Measurements from ENCODE around the gene ANKH.

DNA sequence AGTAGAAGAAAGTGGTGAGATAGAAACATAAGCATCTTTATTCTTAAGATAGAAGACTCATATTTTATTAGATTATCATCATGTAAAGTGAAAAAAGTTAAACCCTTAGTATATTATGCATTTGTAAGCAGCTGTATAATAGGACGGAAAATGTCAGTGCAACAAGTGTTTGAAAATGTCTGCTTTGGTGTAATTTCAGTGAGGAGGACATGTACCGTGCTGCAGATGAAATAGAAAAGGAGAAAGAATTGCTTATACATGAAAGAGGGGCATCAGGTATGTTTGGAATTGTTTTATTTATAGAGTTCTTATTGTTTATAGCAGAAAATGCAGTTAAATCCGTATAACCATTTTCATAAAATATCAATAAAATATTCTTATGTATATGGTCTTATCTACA, 198.1 kb downstream of the ANKH start:
- TF ChIP-seq, protein P1, sequence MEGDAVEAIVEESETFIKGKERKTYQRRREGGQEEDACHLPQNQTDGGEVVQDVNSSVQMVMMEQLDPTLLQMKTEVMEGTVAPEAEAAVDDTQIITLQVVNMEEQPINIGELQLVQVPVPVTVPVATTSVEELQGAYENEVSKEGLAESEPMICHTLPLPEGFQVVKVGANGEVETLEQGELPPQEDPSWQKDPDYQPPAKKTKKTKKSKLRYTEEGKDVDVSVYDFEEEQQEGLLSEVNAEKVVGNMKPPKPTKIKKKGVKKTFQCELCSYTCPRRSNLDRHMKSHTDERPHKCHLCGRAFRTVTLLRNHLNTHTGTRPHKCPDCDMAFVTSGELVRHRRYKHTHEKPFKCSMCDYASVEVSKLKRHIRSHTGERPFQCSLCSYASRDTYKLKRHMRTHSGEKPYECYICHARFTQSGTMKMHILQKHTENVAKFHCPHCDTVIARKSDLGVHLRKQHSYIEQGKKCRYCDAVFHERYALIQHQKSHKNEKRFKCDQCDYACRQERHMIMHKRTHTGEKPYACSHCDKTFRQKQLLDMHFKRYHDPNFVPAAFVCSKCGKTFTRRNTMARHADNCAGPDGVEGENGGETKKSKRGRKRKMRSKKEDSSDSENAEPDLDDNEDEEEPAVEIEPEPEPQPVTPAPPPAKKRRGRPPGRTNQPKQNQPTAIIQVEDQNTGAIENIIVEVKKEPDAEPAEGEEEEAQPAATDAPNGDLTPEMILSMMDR (IDR thresholded peaks at IDR 0.05), result no peak
- TF ChIP-seq POLR2AphosphoS5 (IDR thresholded peaks at IDR 0.05) (no peak), POLR2A (IDR thresholded peaks at IDR 0.05) (no peak)

Data from prostate gland (tissue), 2 donors.